Coronary artery (tissue), 2 donors: Measurements from ENCODE around the gene SLC6A17.

Source experiments
- DNase-seq: peaks from one replicate; pipeline ENCODE4 v3.0.0-alpha.2; 2017; ENCODE audit warnings: low spot score
- H3K27ac ChIP-seq, 2 donors: fragments of 200-600 bp; sonication (generic); one replicate each; pipeline ENCODE4 v1.5.1; 2016 to 2019
- H3K4me3 ChIP-seq: fragments of 200-600 bp; sonication (generic); 2 replicates; pipeline ENCODE4 v1.5.1; 2016; ENCODE audit warnings: mild to moderate bottlenecking, moderate library complexity
- TF ChIP-seq, protein P1 (sequence below): fragments of 200-600 bp; sonication (generic); IDR thresholded peaks from one replicate; pipeline ENCODE4 v1.5.1; 2019; ENCODE audit warnings: antibody characterized with exemption

The SLC6A17 gene

DNA sequence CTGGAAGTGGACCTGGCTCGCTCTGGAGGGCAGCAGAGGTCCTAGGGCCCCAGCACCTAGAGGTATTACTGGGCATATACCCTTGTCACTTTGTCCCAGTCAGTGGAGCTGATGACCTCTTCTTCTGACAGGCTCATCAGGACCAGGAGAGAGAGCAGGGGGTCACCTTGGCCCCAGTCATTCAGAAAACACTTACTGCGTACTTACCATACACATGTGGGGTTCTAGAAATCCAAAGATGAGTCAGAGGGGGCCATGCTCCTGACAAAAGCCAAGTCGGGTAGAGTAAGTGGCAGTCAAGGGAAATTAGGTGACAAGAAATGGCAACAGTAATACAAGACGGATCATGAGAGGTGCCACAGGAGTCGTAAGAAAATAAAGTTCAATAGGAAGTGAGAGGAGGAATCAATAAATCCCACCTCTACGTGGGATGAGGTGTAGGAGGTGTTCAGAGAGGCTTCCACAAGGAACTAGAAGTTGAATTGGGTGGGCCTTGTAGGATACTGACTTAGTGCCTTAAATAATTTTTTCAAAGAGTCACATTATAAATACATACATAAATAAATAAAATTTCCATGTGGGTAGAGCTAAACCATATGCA is 66.7 kb downstream of the SLC6A17 start:
- DNase-seq, result no peak
- no peak overlapping the region for H3K4me3 ChIP-seq
- TF ChIP-seq, protein P1, sequence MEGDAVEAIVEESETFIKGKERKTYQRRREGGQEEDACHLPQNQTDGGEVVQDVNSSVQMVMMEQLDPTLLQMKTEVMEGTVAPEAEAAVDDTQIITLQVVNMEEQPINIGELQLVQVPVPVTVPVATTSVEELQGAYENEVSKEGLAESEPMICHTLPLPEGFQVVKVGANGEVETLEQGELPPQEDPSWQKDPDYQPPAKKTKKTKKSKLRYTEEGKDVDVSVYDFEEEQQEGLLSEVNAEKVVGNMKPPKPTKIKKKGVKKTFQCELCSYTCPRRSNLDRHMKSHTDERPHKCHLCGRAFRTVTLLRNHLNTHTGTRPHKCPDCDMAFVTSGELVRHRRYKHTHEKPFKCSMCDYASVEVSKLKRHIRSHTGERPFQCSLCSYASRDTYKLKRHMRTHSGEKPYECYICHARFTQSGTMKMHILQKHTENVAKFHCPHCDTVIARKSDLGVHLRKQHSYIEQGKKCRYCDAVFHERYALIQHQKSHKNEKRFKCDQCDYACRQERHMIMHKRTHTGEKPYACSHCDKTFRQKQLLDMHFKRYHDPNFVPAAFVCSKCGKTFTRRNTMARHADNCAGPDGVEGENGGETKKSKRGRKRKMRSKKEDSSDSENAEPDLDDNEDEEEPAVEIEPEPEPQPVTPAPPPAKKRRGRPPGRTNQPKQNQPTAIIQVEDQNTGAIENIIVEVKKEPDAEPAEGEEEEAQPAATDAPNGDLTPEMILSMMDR, result no peak
- H3K27ac ChIP-seq, result no peak overlapping the region

DNA sequence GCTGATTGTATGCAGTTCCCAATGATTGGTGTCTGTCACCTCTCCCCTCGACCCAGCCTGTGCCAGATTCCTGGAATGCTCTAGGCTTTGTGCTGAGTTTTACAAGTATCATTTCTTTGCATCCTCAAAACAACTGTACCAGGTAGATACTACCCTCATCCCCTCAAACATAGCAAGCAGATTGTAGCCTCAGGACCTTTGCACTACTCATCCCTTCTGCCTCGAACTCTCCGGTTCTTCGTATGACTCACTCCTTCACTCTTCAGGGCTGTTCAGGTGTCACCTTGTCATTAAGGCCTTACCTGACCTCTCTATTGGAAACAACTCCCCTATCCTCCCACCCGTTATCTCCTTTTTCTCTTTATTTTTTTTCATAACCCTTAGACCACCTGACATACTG is 67.8 kb downstream of the SLC6A17 start:
- no peak for DNase-seq
- H3K4me3 ChIP-seq, result no peak overlapping the region
- no peak overlapping the region for H3K27ac ChIP-seq
- TF ChIP-seq, protein P1, result no peak

DNA sequence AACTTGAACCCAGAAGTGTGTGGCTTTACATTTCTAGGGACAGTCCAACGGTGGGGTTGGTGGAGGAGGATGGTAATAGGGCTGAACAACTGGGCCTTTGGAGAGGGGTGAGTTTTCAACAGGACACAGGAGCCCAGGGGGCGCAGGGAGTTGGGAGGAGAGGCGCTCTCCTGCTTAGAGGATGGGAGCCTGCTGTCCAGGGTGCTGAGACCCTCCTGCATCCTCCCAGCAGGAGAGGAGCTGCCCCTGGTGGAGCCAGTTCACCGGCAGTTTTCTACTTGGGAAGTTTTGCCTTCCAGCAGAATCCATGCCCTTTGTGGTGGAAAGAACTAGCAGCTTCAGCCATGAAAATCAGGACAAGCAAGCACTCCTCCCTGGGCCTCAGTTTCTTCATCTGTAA is 68.4 kb downstream of the SLC6A17 start:
- TF ChIP-seq, protein P1, result no peak
- Histone ChIP-seq H3K4me3 (no peak overlapping the region), H3K27ac (no peak overlapping the region)
- no peak for DNase-seq

DNA sequence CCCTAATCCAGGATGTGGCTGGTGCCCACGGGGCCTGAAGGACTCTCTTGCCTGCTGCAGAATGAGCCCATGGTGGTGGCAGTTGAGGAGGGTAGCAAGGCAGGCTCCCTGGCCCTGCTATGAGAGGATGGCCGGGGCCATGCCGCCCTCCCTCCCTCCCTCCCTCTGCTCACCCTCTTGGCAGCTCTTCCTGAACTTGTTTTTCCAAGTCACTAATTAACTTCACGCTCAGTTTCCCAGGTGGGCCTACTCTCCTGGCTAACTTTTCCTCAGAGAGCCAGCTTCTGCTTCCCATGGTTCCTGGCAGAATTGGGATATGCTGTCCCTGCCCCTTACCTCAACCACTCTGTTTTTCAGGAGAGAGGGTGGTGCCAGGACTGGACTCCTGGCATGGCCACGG is 70.0 kb downstream of the SLC6A17 start:
- Histone ChIP-seq H3K27ac (no peak overlapping the region), H3K4me3 (no peak overlapping the region)
- DNase-seq, result no peak
- TF ChIP-seq, protein P1, result no peak

DNA sequence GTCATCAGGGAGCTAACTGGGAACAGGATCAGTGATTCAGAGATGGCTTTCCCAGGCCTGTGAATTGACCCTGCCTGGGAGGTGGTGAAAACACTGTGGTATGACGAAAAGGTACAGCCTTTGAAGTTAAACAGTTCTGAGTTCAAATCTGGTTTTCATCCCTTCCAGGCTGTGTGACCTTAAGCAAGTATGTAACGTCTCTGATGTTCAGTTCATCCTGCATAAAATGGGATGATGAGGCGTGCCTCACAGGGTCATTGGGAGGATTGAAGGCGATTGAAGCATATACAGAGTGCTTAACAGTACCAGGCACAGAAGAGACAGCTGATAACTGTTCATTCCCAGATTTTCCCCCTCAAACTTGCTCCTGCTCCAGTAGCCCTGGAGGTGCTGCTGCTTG is 70.8 kb downstream of the SLC6A17 start:
- TF ChIP-seq, protein P1, result no peak
- DNase-seq, result no peak
- Histone ChIP-seq H3K27ac (no peak overlapping the region), H3K4me3 (no peak overlapping the region)

DNA sequence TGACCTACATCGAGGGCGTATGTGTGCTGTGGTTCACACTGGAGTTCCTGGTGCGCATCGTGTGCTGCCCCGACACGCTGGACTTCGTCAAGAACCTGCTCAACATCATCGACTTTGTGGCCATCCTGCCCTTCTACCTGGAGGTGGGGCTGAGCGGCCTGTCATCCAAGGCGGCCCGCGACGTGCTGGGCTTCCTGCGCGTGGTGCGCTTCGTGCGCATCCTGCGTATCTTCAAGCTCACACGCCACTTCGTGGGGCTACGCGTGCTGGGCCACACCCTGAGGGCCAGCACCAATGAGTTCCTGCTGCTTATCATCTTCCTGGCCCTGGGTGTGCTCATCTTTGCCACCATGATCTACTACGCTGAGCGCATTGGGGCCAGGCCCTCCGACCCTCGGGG is 72.8 kb downstream of the SLC6A17 start:
- DNase-seq, result no peak
- TF ChIP-seq, protein P1, result no peak

DNA sequence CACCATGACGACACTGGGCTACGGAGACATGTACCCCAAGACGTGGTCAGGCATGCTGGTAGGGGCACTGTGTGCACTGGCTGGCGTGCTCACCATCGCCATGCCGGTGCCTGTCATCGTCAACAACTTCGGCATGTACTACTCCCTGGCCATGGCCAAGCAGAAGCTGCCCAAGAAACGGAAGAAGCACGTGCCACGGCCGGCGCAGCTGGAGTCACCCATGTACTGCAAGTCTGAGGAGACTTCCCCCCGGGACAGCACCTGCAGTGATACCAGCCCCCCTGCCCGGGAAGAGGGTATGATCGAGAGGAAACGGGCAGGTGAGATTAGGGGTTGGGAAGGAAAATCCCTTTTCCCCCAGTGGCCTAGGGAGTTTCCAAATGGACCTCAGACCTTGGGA is 73.3 kb downstream of the SLC6A17 start:
- no peak for DNase-seq
- TF ChIP-seq, protein P1, result no peak
- H3K27ac ChIP-seq, result no peak overlapping the region
- no peak overlapping the region for H3K4me3 ChIP-seq

More for the DNA sequence above, 72.8 kb downstream of the SLC6A17 start:
- Histone ChIP-seq H3K4me3 (no peak overlapping the region), H3K27ac (no peak overlapping the region)
